SK-N-SH treated with all-trans-retinoic acid at 6 μM for 48 hours (cell line): ENCODE results near the gene CCDC87.

Experiments used
- ESRRG ChIP-seq: fragments of 250-450 bp; sonication (Bioruptor Pico); IDR thresholded peaks from 2 replicates; pipeline ENCODE4 v1.6.1; 2021; ENCODE audit warnings: mild to moderate bottlenecking
- ISL1 ChIP-seq: fragments of 250-450 bp; sonication (Bioruptor Pico); IDR thresholded peaks from 2 replicates; pipeline ENCODE4 v2.1.2; 2022; ENCODE audit warnings: mild to moderate bottlenecking, moderate library complexity
- PATZ1 ChIP-seq: fragments of 250-450 bp; sonication (Bioruptor Pico); IDR thresholded peaks from 2 replicates; pipeline ENCODE4 v1.8.0; 2020; ENCODE audit warnings: mild to moderate bottlenecking, moderate library complexity, borderline replicate concordance
- RARB ChIP-seq: fragments of 250-450 bp; sonication (Bioruptor Pico); IDR thresholded peaks from 2 replicates; pipeline ENCODE4 v1.8.0; 2021; ENCODE audit warnings: mild to moderate bottlenecking, moderate library complexity

GRCh38 chr11:66637557-66638176 lies 44.8 kb upstream of the CCDC87 start:
- TF ChIP-seq PATZ1, result no peak
- TF ChIP-seq ISL1, result no peak
- TF ChIP-seq ESRRG, result no peak
- no peak for TF ChIP-seq RARB
